ENCODE results near the gene LPP. TPM values are rescaled to one million over a fixed set of nuclear protein-coding genes. Genes with fewer than 3 reads are reported as not detected.

The LPP gene
- total and polyA plus RNA-seq, 2 of the 13 experiments (the other 11 are each of a cell fraction or from before 2014, with no cell fraction given) = 19.2 to 29.9 TPM

DNA sequence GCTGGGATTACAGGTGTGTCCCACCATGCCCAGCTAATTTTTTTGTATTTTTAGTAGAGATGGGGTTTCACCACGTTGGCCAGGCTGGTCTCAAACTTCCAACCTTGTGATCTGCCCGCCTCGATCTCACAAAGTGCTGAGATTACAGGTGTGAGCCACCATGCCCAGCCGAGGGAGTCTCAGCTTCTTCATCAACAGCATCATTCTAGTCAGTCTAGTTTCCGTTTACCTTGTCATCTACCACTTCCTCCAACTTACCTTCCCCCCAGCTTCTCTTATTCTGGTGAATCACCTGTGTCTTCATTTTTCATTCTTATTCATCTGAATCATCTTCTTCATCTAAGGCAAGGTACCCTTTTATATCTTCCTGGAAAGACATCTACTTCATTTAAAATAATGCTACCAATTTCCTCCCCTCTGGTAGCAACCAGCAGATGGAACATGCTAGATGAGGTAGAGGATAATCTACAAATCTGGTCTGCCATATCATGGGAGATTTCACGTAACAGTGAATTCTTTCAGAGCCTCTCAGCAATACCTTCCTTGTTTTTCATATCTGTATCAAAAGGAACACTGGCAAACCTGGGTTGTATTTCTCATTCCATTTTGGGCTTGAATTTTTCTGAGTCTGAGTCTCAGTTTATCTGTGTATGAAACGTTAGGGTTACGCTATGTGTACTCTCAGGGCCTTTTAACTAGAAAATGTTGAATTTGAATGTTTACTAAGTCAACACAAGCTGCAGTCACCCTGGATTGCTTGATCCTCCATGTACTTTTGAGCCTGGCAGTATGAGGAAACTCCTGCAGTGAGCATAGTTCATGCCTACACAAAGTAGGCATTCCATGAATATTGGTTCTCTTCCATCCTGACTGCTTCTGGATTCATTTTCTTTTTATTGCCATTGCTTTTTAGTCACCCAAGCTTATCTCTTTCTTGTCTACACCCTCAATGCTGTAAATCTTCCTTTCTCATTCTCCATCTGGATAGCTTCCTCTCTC lies 16.8 kb downstream of the LPP start (continued):
- TF ChIP-seq KIAA2018 (CRISPR knock-in tag; IDR thresholded peaks at IDR 0.05; ENCODE audit: borderline replicate concordance) (no peak), ZNF205 (CRISPR knock-in tag; IDR thresholded peaks at IDR 0.05) (peak; percentile 61), SNAPC2 (CRISPR knock-in tag; IDR thresholded peaks at IDR 0.05) (peak; percentile 72; the same call in 1 of the 2 replicates), ZSCAN20 (CRISPR knock-in tag; IDR thresholded peaks at IDR 0.05; ENCODE audit: borderline replicate concordance) (0 out of 2 replicates have a peak, but pooled peaks have one; percentile 14), ZNF337 (CRISPR knock-in tag; IDR thresholded peaks at IDR 0.05; ENCODE audit: borderline replicate concordance, low read depth) (no peak), NCOR1 (IDR thresholded peaks at IDR 0.05; ENCODE audit: borderline replicate concordance, low read length) (peak; percentile 90), RNF219 (CRISPR knock-in tag; IDR thresholded peaks at IDR 0.05) (no peak), ZFAT (CRISPR knock-in tag; conservative IDR thresholded peaks at IDR 0.05) (no peak)
- TF ChIP-seq, protein P1, sequence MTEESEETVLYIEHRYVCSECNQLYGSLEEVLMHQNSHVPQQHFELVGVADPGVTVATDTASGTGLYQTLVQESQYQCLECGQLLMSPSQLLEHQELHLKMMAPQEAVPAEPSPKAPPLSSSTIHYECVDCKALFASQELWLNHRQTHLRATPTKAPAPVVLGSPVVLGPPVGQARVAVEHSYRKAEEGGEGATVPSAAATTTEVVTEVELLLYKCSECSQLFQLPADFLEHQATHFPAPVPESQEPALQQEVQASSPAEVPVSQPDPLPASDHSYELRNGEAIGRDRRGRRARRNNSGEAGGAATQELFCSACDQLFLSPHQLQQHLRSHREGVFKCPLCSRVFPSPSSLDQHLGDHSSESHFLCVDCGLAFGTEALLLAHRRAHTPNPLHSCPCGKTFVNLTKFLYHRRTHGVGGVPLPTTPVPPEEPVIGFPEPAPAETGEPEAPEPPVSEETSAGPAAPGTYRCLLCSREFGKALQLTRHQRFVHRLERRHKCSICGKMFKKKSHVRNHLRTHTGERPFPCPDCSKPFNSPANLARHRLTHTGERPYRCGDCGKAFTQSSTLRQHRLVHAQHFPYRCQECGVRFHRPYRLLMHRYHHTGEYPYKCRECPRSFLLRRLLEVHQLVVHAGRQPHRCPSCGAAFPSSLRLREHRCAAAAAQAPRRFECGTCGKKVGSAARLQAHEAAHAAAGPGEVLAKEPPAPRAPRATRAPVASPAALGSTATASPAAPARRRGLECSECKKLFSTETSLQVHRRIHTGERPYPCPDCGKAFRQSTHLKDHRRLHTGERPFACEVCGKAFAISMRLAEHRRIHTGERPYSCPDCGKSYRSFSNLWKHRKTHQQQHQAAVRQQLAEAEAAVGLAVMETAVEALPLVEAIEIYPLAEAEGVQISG (CRISPR knock-in tag; IDR thresholded peaks at IDR 0.05) = peak; percentile 46; the same call in 1 of the 2 replicates
